ENCODE results near the gene GCKR.

GRCh38 chr2:27495840-27496356 lies 741 bp upstream of the GCKR start:
- TF ChIP-seq, protein P1, sequence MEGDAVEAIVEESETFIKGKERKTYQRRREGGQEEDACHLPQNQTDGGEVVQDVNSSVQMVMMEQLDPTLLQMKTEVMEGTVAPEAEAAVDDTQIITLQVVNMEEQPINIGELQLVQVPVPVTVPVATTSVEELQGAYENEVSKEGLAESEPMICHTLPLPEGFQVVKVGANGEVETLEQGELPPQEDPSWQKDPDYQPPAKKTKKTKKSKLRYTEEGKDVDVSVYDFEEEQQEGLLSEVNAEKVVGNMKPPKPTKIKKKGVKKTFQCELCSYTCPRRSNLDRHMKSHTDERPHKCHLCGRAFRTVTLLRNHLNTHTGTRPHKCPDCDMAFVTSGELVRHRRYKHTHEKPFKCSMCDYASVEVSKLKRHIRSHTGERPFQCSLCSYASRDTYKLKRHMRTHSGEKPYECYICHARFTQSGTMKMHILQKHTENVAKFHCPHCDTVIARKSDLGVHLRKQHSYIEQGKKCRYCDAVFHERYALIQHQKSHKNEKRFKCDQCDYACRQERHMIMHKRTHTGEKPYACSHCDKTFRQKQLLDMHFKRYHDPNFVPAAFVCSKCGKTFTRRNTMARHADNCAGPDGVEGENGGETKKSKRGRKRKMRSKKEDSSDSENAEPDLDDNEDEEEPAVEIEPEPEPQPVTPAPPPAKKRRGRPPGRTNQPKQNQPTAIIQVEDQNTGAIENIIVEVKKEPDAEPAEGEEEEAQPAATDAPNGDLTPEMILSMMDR (tag by site-specific recombination; IDR thresholded peaks at IDR 0.05) = no peak
- no peak for TF ChIP-seq ZNF121 (tag by site-specific recombination; IDR thresholded peaks at IDR 0.05)
- no peak for TF ChIP-seq SETDB1 (IDR thresholded peaks at IDR 0.05; ENCODE audit: insufficient read length, low read length)
- no peak for TF ChIP-seq ZNF202 (tag by site-specific recombination; IDR thresholded peaks at IDR 0.05; ENCODE audit: borderline replicate concordance)
- TF ChIP-seq ZNF473 (tag by site-specific recombination; IDR thresholded peaks at IDR 0.05) = no peak
- no peak for TF ChIP-seq ZNF239 (tag by site-specific recombination; IDR thresholded peaks at IDR 0.05)
- TF ChIP-seq ZNF76 (tag by site-specific recombination; IDR thresholded peaks at IDR 0.05; ENCODE audit: borderline replicate concordance, low read depth) = no peak
- TF ChIP-seq ZNF843 (tag by site-specific recombination; IDR thresholded peaks at IDR 0.05) = no peak
- TF ChIP-seq ZNF138 (tag by site-specific recombination; IDR thresholded peaks at IDR 0.05; ENCODE audit: borderline replicate concordance) = no peak
- no peak for TF ChIP-seq ZNF514 (tag by site-specific recombination; IDR thresholded peaks at IDR 0.05)
- TF ChIP-seq PRDM1 (tag by site-specific recombination; IDR thresholded peaks at IDR 0.05) = no peak

Data from HEK293 (cell line).